Rectal smooth muscle tissue (tissue), 1 donor: Measurements from ENCODE around the gene KLK14.

ENCODE experiments used
- H3K27ac ChIP-seq: one replicate; pipeline ENCODE4 v1.7.0; 2013; ENCODE audit warnings: low read depth, low read length, inconsistent platforms
- H3K27me3 ChIP-seq: one replicate; pipeline ENCODE4 v1.7.0; 2013; ENCODE audit warnings: low read length; ENCODE audit not compliant: control insufficient read depth, insufficient read depth
- H3K36me3 ChIP-seq: one replicate; pipeline ENCODE4 v1.7.0; 2013; ENCODE audit warnings: low read length; ENCODE audit not compliant: control insufficient read depth, insufficient read depth
- H3K4me1 ChIP-seq: one replicate; pipeline ENCODE4 v1.7.0; 2013; ENCODE audit warnings: low read length; ENCODE audit not compliant: control insufficient read depth, insufficient read depth
- H3K4me3 ChIP-seq: one replicate; pipeline ENCODE4 v1.7.0; 2013; ENCODE audit warnings: low read length
- H3K9ac ChIP-seq: one replicate; pipeline ENCODE4 v1.7.0; 2013; ENCODE audit warnings: low read length

The KLK14 gene

GRCh38 chr19:51055866-51056265 lies 26.8 kb downstream of the KLK14 start:
- H3K4me3 ChIP-seq: no peak overlapping the region
- H3K27ac ChIP-seq: no peak overlapping the region
- H3K27me3 ChIP-seq: no peaks in the 10 kb centered on the region
- no peaks in the 10 kb centered on the region for H3K36me3 ChIP-seq
- no peaks in the 10 kb centered on the region for H3K4me1 ChIP-seq
- H3K9ac ChIP-seq: no peak overlapping the region

GRCh38 chr19:51047031-51047335 lies 35.7 kb downstream of the KLK14 start:
- Histone ChIP-seq H3K27me3 (no peaks in the 10 kb centered on the region), H3K9ac (no peak overlapping the region), H3K4me1 (no peaks in the 10 kb centered on the region), H3K4me3 (no peak overlapping the region), H3K36me3 (no peaks in the 10 kb centered on the region), H3K27ac (no peak overlapping the region)

DNA sequence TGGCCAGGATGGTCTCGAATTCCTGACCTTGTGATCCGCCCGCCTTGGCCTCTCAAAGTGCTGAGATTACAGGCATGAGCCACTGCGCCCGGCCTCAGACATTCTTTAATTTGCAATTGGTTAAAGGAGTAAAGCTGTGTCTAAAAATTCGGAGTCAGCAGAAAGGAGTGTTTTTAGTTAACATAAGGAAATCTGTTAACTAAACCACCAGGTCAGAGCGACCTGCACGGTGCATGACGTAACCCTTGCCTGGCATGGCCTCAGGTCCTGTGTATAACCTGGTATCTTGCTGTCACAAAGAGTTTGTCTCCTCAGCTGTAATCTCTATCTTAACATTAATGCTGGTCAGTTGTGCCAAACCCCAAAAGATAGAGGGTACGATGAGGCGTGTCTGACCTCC lies 38.4 kb downstream of the KLK14 start:
- Histone ChIP-seq H3K36me3 (no peaks in the 10 kb centered on the region), H3K27ac (no peak overlapping the region), H3K9ac (no peak overlapping the region), H3K27me3 (no peaks in the 10 kb centered on the region), H3K4me1 (no peaks in the 10 kb centered on the region), H3K4me3 (no peak overlapping the region)

DNA sequence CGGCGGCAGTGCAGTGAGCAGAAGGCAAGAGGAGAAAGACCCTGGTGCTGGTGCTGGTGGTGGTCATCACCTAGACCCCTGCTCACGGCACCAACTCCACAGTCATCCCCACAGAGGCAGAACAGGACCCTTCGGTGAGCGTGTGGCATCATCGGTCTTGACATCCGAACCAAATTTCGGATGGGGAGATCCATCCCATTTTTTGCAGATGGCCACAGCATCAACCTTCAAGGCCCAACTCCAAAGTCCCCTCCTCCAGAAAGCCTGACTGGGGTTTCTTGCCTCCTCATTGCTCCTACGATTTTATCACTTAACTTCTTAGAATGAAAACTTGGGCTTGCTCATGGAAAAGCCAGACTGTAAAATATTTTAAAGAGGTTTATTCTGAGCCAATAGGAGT lies 39.2 kb downstream of the KLK14 start:
- H3K4me1 ChIP-seq: no peaks in the 10 kb centered on the region
- H3K9ac ChIP-seq: no peak overlapping the region
- no peak overlapping the region for H3K4me3 ChIP-seq
- no peaks in the 10 kb centered on the region for H3K36me3 ChIP-seq
- no peaks in the 10 kb centered on the region for H3K27me3 ChIP-seq
- H3K27ac ChIP-seq: no peak overlapping the region

GRCh38 chr19:51040151-51040550 lies 42.5 kb downstream of the KLK14 start:
- H3K4me1 ChIP-seq: no peaks in the 10 kb centered on the region
- no peak overlapping the region for H3K4me3 ChIP-seq
- H3K9ac ChIP-seq: no peak overlapping the region
- H3K27ac ChIP-seq: no peak overlapping the region
- no peaks in the 10 kb centered on the region for H3K36me3 ChIP-seq
- H3K27me3 ChIP-seq: no peaks in the 10 kb centered on the region

- H3K4me1 ChIP-seq: no peaks in the 10 kb centered on the region
- no peaks in the 10 kb centered on the region for H3K27me3 ChIP-seq
- no peak overlapping the region for H3K27ac ChIP-seq
- no peak overlapping the region for H3K9ac ChIP-seq
- H3K4me3 ChIP-seq: no peak overlapping the region
- H3K36me3 ChIP-seq: no peaks in the 10 kb centered on the region
Measured at GRCh38 chr19:51036519-51036918, 46.2 kb downstream of the KLK14 start.

- Histone ChIP-seq H3K27ac (no peak within 1 kb of the TSS), H3K4me3 (no peak within 1 kb of the TSS), H3K4me1 (no peaks in the 10 kb centered on the region), H3K27me3 (peaks cover 3% of the 10 kb centered on the region), H3K9ac (no peak within 1 kb of the TSS), H3K36me3 (no peaks in the 10 kb centered on the region)
Measured at GRCh38 chr19:51034704-51035103, 48.0 kb downstream of the KLK14 start, which contains the start of gene KLK12. TSS of gene KLK12 (minus strand) at chr19:51035002. CDS start at chr19:51034621, 381 bp downstream.

DNA sequence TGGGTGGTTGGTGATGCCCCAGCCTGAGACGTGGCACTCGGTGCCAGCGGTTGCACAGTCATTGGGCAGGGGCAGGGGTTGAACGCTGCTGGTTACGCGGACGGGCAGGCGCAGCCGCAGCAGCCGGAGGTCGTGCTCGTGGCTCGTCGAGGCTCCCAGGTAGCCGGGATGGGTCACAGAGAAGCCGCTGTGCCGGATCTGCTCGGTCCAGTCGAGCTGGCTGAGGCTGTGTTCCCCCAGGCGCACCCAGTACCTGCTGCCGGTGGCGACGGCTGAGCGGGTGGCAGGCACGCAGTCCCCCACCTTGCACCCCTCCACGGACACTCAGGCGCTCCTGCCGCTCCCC lies 50.8 kb downstream of the KLK14 start:
- no peak overlapping the region for H3K27ac ChIP-seq
- peaks cover 3% of the 10 kb centered on the region for H3K27me3 ChIP-seq
- H3K36me3 ChIP-seq: no peaks in the 10 kb centered on the region
- no peaks in the 10 kb centered on the region for H3K4me1 ChIP-seq
- no peak overlapping the region for H3K9ac ChIP-seq
- H3K4me3 ChIP-seq: no peak overlapping the region

GRCh38 chr19:51031220-51031879 lies 51.3 kb downstream of the KLK14 start:
- H3K9ac ChIP-seq: no peak overlapping the region
- no peaks in the 10 kb centered on the region for H3K4me1 ChIP-seq
- H3K27me3 ChIP-seq: peaks cover 3% of the 10 kb centered on the region
- no peak overlapping the region for H3K4me3 ChIP-seq
- no peaks in the 10 kb centered on the region for H3K36me3 ChIP-seq
- no peak overlapping the region for H3K27ac ChIP-seq

DNA sequence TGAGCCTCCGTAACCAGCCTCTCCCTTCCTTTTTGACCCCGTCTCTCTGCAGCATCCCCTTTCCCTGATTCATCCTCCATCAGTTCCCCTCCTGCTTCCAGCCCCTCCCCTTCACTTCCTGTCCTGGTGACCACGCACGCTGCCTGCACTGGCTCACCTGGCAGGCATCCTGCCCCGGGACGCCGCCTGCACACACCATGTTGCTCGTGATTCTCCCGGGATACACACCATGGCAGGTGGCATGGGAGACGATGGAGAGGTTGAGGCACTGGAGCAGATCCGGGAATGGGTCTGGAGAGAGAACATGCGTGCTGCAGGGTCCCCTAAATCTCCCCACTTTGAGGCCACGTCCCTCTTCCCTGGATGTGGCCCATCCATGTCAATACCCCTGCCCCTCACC lies 52.1 kb downstream of the KLK14 start:
- no peak overlapping the region for H3K9ac ChIP-seq
- no peaks in the 10 kb centered on the region for H3K36me3 ChIP-seq
- H3K27ac ChIP-seq: no peak overlapping the region
- H3K4me1 ChIP-seq: no peaks in the 10 kb centered on the region
- H3K4me3 ChIP-seq: no peak overlapping the region
- peaks cover 3% of the 10 kb centered on the region for H3K27me3 ChIP-seq

DNA sequence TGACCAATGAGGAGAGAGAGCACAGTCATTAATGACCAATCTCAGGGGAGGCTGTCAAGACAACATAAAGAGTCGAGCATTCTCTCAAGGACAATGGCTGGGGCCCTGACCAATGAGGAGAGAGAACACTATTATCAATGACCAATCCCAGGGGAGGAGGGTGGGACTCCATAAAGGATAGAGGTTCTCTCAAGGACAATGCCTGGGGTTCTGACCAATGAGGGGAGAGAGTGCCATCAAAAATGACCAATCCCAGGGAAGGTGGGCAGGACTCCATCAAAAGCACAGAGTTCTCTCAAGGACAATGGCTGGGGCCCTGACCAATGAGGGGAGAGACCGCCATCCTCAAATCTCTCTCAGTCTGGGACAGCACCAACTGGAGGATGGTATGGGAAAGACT lies 53.0 kb downstream of the KLK14 start:
- no peak overlapping the region for H3K27ac ChIP-seq
- H3K4me1 ChIP-seq: no peaks in the 10 kb centered on the region
- peaks cover 3% of the 10 kb centered on the region for H3K27me3 ChIP-seq
- no peaks in the 10 kb centered on the region for H3K36me3 ChIP-seq
- no peak overlapping the region for H3K4me3 ChIP-seq
- no peak overlapping the region for H3K9ac ChIP-seq
